ENCODE measurements around the gene CSK.

- TF ChIP-seq, protein P1, sequence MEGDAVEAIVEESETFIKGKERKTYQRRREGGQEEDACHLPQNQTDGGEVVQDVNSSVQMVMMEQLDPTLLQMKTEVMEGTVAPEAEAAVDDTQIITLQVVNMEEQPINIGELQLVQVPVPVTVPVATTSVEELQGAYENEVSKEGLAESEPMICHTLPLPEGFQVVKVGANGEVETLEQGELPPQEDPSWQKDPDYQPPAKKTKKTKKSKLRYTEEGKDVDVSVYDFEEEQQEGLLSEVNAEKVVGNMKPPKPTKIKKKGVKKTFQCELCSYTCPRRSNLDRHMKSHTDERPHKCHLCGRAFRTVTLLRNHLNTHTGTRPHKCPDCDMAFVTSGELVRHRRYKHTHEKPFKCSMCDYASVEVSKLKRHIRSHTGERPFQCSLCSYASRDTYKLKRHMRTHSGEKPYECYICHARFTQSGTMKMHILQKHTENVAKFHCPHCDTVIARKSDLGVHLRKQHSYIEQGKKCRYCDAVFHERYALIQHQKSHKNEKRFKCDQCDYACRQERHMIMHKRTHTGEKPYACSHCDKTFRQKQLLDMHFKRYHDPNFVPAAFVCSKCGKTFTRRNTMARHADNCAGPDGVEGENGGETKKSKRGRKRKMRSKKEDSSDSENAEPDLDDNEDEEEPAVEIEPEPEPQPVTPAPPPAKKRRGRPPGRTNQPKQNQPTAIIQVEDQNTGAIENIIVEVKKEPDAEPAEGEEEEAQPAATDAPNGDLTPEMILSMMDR (IDR thresholded peaks at IDR 0.05), result no peak
- TF ChIP-seq POLR2A (IDR thresholded peaks at IDR 0.05), result no peak
Measured at GRCh38 chr15:74758736-74759135, 23.1 kb upstream of the CSK start.
